Gastroesophageal sphincter (tissue), 4 donors: ENCODE data around the gene INTS13. TPM values are rescaled to one million over a fixed set of nuclear protein-coding genes. Genes with fewer than 3 reads are reported as not detected.

Experiments used
- ATAC-seq: fragments of 150-250 bp; one replicate; pipeline ENCODE4 v1.9.1; 2016; ENCODE audit warnings: mild to moderate bottlenecking, moderate library complexity
- H3K27ac ChIP-seq, 4 donors: fragments of 200-600 bp; sonication (generic) in 3 of 4; 1 replicate in 3 of 4; 2 replicates in 1 of 4; pipeline ENCODE4 v1.5.1; 2016 to 2019
- H3K27me3 ChIP-seq: fragments of 200-600 bp; sonication (generic); one replicate; pipeline ENCODE4 v1.5.1; 2019
- H3K36me3 ChIP-seq, 2 donors: fragments of 200-600 bp; sonication (generic); one replicate each; pipeline ENCODE4 v1.5.1; 2019; ENCODE audit warnings: control low read depth in 1 of 2
- H3K4me1 ChIP-seq, 3 donors: fragments of 200-600 bp; sonication (generic); 1 replicate in 2 of 3; 2 replicates in 1 of 3; pipeline ENCODE4 v1.5.1; 2016 to 2019; ENCODE audit warnings: control low read depth in 2 of 3
- H3K4me3 ChIP-seq, 2 donors: fragments of 200-600 bp; sonication (generic); one replicate each; pipeline ENCODE4 v1.5.1; 2019; ENCODE audit warnings: mild to moderate bottlenecking in 1 of 2, moderate library complexity in 1 of 2
- H3K9me3 ChIP-seq, 3 donors: fragments of 200-600 bp; sonication (generic); one replicate each; pipeline ENCODE4 v1.5.1; 2017 to 2019; ENCODE audit warnings: control low read depth in 2 of 3
- EP300 ChIP-seq: sonication (generic); formaldehyde crosslinking; IDR thresholded peaks from one replicate; pipeline ENCODE4 v1.6.1; 2017; ENCODE audit warnings: antibody characterized with exemption, mild to moderate bottlenecking
- POLR2A ChIP-seq, 2 donors: fragments of 450-650 bp; IDR thresholded peaks; one replicate each; pipeline ENCODE4 v1.6.1; 2017; ENCODE audit warnings: antibody characterized with exemption in 2 of 2, mild to moderate bottlenecking in 2 of 2, moderate library complexity in 1 of 2
- POLR2AphosphoS5 ChIP-seq: sonication (generic); formaldehyde crosslinking; IDR thresholded peaks from one replicate; pipeline ENCODE4 v1.6.1; 2017; ENCODE audit warnings: antibody characterized with exemption
- WGBS, 2 donors: methylation state at CpG; one replicate each; pipeline ENCODE4 v1.1.5; 2018; ENCODE audit warnings: low coverage in 1 of 2; 5-methylcytosine and 5-hydroxymethylcytosine counted together
- total RNA-seq, 4 donors: library from RNA; depleted of rRNA; stranded (reverse); fragments of >200 nt; gene quantifications; one replicate each; pipeline ENCODE4 v1.1.0, GENCODE V29; 2016
- TF ChIP-seq, protein P1 (sequence below), 4 experiments: fragments of 200-600 bp in 2 of 4; fragments of 450-650 bp in 2 of 4; sonication (generic) in 1 of 4; IDR thresholded peaks; one replicate each; pipeline ENCODE4 v1.5.1; 2017 to 2019; ENCODE audit warnings: antibody characterized with exemption in 4 of 4, mild to moderate bottlenecking in 2 of 4, moderate library complexity in 2 of 4

The INTS13 gene
- total RNA-seq, 4 donors from 2014 or later, result 12.4 to 41.6 (median 32.5) TPM

DNA sequence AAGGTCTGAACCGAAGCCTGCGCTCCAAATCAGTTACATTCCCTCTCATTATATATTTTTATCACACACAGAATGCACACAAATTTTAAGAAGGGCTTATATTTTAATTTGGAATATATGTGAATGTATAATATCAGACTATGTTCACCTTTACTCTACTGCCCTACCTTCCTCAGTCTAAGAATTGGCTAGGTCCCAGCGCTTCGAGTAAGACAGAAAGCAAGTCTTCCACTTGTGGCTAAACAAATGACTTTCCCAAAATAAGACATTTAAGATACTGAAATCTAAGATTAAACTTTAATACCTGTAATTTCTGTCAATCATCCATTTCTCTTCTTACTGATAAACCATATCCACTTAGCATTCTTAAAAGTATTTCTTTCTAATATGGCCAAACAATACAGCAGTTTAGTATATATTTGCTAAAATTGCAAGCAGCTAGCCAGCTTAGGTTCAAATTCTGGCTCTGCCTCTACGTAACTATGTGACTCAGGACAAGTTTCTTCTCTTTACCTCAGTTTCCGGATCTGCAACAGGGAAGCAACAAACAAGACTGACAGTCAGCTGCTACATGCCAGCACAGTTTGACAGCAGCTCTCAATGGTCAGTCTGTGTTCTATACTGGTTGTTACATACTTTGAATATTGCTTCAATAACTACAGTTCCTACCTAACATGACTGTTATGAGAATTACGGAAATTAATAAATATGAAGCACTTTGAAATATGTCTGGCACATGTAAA, 2.0 kb downstream of the INTS13 start:
- TF ChIP-seq, protein P1, sequence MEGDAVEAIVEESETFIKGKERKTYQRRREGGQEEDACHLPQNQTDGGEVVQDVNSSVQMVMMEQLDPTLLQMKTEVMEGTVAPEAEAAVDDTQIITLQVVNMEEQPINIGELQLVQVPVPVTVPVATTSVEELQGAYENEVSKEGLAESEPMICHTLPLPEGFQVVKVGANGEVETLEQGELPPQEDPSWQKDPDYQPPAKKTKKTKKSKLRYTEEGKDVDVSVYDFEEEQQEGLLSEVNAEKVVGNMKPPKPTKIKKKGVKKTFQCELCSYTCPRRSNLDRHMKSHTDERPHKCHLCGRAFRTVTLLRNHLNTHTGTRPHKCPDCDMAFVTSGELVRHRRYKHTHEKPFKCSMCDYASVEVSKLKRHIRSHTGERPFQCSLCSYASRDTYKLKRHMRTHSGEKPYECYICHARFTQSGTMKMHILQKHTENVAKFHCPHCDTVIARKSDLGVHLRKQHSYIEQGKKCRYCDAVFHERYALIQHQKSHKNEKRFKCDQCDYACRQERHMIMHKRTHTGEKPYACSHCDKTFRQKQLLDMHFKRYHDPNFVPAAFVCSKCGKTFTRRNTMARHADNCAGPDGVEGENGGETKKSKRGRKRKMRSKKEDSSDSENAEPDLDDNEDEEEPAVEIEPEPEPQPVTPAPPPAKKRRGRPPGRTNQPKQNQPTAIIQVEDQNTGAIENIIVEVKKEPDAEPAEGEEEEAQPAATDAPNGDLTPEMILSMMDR (IDR thresholded peaks at IDR 0.05), result no peak
- no peak for TF ChIP-seq POLR2A (IDR thresholded peaks at IDR 0.05)
- no peak for TF ChIP-seq EP300
- TF ChIP-seq POLR2AphosphoS5, result no peak
- peak overlapping the region in 2 of 4 donors; percentile 17 to 90 for H3K27ac ChIP-seq
- no peaks in the 10 kb centered on the region for H3K9me3 ChIP-seq
- WGBS, 2 donors, result 60 to 80% methylated on average over 7 of the region's 7 CpGs
- peaks cover 3 to 41% (median 13%) of the 10 kb centered on the region in 3 donors for H3K4me1 ChIP-seq
- H3K4me3 ChIP-seq, result no peak overlapping the region
- H3K27me3 ChIP-seq, result no peaks in the 10 kb centered on the region
- peaks cover 0 to 21% of the 10 kb centered on the region in 2 donors for H3K36me3 ChIP-seq
- ATAC-seq, result no peak

GRCh38 chr12:26929590-26929989, 8.2 kb downstream of the INTS13 start:
- Histone ChIP-seq H3K36me3 (peaks cover 0 to 60% of the 10 kb centered on the region in 2 donors), H3K4me1 (no peaks in the 10 kb centered on the region), H3K9me3 (no peaks in the 10 kb centered on the region), H3K27ac (no peak overlapping the region), H3K27me3 (no peaks in the 10 kb centered on the region), H3K4me3 (no peak overlapping the region)
- ATAC-seq, result no peak
- 100% methylated on average over 2 of the region's 2 CpGs for WGBS, 2 donors
- TF ChIP-seq EP300, result no peak
- TF ChIP-seq, protein P1 (IDR thresholded peaks at IDR 0.05), result no peak
- no peak for TF ChIP-seq POLR2A (IDR thresholded peaks at IDR 0.05)
- no peak for TF ChIP-seq POLR2AphosphoS5

GRCh38 chr12:26928661-26929060, 9.1 kb downstream of the INTS13 start:
- Histone ChIP-seq H3K27me3 (no peaks in the 10 kb centered on the region), H3K4me1 (no peaks in the 10 kb centered on the region), H3K9me3 (no peaks in the 10 kb centered on the region), H3K36me3 (peaks cover 0 to 69% of the 10 kb centered on the region in 2 donors), H3K4me3 (no peak overlapping the region), H3K27ac (no peak overlapping the region)
- 91 to 93% methylated on average over 4 to 5 of the region's 5 CpGs for WGBS, 2 donors
- TF ChIP-seq EP300 (no peak), POLR2AphosphoS5 (no peak), POLR2A (IDR thresholded peaks at IDR 0.05) (no peak)
- TF ChIP-seq, protein P1 (IDR thresholded peaks at IDR 0.05), result no peak
- no peak for ATAC-seq

- WGBS, 2 donors, result 71 to 84% methylated on average over 1 to 3 of the region's 3 CpGs
- Histone ChIP-seq H3K4me1 (no peaks in the 10 kb centered on the region), H3K27ac (no peak overlapping the region), H3K36me3 (peaks cover 3 to 89% of the 10 kb centered on the region in 2 donors), H3K4me3 (no peak overlapping the region), H3K27me3 (no peaks in the 10 kb centered on the region), H3K9me3 (no peaks in the 10 kb centered on the region)
- ATAC-seq, result no peak
- TF ChIP-seq EP300 (no peak), POLR2AphosphoS5 (no peak), POLR2A (IDR thresholded peaks at IDR 0.05) (no peak)
- TF ChIP-seq, protein P1 (IDR thresholded peaks at IDR 0.05), result no peak
Observed at GRCh38 chr12:26921886-26922285, 15.9 kb downstream of the INTS13 start.

GRCh38 chr12:26919216-26919555, 18.6 kb downstream of the INTS13 start:
- H3K27me3 ChIP-seq, result no peaks in the 10 kb centered on the region
- no peak overlapping the region for H3K27ac ChIP-seq
- H3K9me3 ChIP-seq, result no peaks in the 10 kb centered on the region
- H3K4me1 ChIP-seq, result no peaks in the 10 kb centered on the region
- 76 to 90% methylated on average over 2 of the region's 2 CpGs for WGBS, 2 donors
- no peak for ATAC-seq
- TF ChIP-seq EP300 (no peak), POLR2AphosphoS5 (no peak), POLR2A (IDR thresholded peaks at IDR 0.05) (no peak)
- TF ChIP-seq, protein P1 (IDR thresholded peaks at IDR 0.05), result no peak
- H3K36me3 ChIP-seq, result peaks cover 3 to 81% of the 10 kb centered on the region in 2 donors
- no peak overlapping the region for H3K4me3 ChIP-seq
